ENCODE results near the gene NEK7.

DNA sequence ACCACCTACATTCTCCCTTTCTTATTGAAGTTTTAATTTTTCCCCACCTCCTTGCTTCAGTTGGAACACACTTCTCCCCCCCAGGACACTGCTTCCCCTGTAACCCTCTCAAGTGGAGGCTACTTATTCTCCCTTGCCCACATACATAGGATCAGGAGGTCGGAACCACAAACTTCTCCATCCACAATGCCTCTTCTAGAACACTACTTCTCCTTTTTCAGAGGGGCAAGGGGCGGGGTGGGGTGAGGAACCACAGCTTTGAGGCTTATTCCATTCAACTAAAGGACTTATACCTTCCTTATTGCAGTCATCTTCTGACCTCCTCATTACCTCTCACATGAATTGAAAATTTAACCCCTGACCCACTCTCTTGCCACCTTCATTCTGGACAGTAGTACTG, 81.3 kb downstream of the NEK7 start:
- TF ChIP-seq, protein P1, sequence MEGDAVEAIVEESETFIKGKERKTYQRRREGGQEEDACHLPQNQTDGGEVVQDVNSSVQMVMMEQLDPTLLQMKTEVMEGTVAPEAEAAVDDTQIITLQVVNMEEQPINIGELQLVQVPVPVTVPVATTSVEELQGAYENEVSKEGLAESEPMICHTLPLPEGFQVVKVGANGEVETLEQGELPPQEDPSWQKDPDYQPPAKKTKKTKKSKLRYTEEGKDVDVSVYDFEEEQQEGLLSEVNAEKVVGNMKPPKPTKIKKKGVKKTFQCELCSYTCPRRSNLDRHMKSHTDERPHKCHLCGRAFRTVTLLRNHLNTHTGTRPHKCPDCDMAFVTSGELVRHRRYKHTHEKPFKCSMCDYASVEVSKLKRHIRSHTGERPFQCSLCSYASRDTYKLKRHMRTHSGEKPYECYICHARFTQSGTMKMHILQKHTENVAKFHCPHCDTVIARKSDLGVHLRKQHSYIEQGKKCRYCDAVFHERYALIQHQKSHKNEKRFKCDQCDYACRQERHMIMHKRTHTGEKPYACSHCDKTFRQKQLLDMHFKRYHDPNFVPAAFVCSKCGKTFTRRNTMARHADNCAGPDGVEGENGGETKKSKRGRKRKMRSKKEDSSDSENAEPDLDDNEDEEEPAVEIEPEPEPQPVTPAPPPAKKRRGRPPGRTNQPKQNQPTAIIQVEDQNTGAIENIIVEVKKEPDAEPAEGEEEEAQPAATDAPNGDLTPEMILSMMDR (IDR thresholded peaks at IDR 0.05), result no peak
- TF ChIP-seq POLR2AphosphoS5 (IDR thresholded peaks at IDR 0.05), result no peak
